NCI-H2029 treated with DMSO at 0.1 percent for 48 hours (cell line): ENCODE measurements around the gene TM4SF20.
A peak's percentile ranks its signal among the peaks of the same experiment; 100 is the strongest.
"Not testable (repeated sequence)": the region's sequence is repeated elsewhere in the genome, so short reads cannot be mapped to it uniquely, and the experiment has no call there.

Experiments used
- DNase-seq: peaks from one replicate; lab custom pipeline; 2025; lab: John Stamatoyannopoulos, UW

Gene TM4SF20

GRCh38 chr2:227367427-227367795 lies 11.7 kb downstream of the TM4SF20 start:
- DNase-seq, result no peak

DNA sequence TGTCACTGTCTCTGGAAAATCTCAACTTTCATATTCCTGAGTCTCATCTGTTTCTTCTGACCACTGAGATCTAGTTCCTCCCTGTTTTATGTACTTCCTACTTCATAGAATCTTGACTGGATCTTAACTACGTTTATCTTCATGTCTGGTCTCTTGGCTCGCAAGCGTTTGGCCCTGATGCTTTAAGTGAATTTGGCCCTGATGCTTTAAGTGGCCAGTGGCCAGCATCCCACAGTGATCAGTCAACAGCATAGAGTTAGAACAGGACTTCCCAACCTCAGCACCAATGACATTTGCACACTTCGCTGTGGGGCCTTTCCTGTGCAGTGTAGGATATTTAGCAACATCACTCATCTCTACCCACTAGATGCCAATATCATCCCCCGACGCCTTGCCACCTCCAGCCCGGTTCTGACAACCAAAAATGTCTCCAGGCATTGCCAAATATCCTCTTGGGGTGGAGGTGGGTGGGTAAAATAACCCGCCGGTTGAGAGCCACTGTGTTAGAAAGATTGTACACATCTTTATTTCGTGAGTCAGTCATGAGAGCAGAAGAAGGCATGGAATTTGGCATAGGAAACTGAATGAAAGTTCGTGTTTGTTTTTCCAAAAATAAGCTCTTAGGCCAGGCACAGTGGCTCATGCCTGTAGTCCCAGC lies 12.2 kb downstream of the TM4SF20 start:
- no peak for DNase-seq

GRCh38 chr2:227365833-227366232 lies 13.3 kb downstream of the TM4SF20 start:
- no peak for DNase-seq

DNA sequence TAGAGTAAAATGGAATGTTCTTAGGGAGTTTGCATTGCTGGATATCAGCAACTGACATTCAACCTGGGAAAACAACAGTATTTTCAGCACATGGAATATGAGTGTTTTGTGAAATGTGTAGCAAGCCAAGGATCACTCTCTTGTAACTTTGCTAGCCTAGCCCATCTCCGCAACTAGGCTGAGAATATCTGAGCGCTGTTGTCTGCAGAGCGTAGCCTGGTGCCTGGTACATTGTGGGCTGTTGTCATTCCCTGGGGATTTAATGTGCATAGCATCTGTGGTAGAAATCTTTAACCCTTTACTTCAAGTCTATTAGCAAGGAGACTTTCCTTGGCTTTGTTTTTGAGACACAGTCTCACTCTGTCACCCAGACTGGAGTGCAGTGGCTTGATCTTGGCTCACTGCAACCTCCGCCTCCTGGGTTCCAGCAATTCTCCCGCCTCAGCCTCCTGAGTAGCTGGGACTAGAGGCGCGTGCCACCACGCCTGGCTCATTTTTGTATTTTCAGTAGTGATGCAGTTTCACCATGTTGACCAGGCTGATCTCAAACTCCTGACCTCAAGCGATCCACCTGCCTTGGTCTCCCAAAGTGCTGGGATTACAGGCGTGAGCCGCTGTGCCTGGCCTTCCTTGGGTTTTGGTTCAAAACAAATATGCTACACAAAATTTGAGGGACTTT lies 14.4 kb downstream of the TM4SF20 start:
- not testable (repeated sequence) for DNase-seq

DNA sequence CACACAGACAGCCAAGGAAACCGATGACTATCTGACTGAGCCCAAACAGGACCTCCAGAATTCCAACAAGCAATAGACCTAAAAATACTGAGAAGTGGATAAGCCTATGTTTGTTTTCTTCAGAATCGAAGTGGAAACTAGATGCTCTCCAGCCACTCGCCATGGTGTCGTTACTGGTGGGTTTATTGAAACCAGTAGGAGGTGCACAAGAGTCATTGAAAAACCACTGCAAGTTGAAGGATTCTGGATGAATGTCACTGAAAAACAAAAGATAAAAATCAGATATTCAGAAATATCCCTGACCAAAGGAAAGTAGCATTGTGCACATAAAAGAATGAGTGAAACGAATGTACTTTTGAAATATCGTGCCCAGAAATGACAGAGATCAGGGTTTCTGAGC lies 15.3 kb downstream of the TM4SF20 start:
- no peak for DNase-seq

DNA sequence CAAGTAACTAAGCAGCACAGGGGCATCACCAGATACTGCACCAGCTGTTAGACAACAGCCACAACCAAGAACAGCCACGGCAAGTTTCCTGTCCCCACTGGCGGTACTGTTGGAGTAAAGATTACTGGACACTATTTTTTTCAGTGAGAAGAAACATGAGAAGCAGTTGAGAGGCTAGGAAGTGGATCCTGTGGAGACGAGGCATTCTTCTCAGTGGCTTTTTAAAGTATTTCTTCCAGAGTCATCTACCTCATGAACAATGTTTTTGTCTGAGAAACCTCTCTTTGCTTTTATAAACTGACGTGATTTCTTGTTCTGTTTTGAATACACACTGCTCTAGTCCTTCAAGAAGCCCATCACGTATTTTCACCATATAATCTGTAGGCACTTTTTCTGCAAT lies 18.8 kb downstream of the TM4SF20 start:
- no peak for DNase-seq

- DNase-seq, result no peak
Measured at GRCh38 chr2:227351639-227352038, 27.5 kb downstream of the TM4SF20 start.

GRCh38 chr2:227349989-227350612 lies 29.0 kb downstream of the TM4SF20 start:
- DNase-seq, result no peak

GRCh38 chr2:227348324-227348723 lies 30.8 kb downstream of the TM4SF20 start:
- no peak for DNase-seq

GRCh38 chr2:227347117-227347516 lies 32.0 kb downstream of the TM4SF20 start:
- DNase-seq, result no peak

GRCh38 chr2:227344231-227344630 lies 34.9 kb downstream of the TM4SF20 start:
- DNase-seq, result no peak

GRCh38 chr2:227341553-227341952 lies 37.6 kb downstream of the TM4SF20 start:
- DNase-seq, result no peak

GRCh38 chr2:227340106-227340505 lies 39.0 kb downstream of the TM4SF20 start:
- DNase-seq, result no peak

GRCh38 chr2:227339098-227339599 lies 40.0 kb downstream of the TM4SF20 start:
- DNase-seq, result no peak

DNA sequence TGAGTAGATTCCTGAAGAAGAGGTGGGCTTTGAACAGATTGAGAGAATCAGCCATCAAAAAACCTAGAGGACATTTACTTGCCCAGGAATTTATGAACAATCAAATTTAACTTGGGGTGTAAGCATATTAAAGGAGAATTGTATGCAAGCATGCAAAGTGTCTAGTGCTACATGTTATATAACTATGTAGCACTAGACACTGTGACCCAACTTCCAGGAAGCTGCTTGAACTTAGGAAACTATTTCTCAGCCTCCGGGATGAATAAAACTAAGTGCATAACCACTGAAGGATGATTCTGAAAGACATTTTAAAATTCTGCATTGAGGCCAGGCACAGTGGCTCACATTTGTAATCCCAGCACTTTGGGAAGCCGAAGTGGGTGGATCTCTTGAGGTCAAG lies 41.7 kb downstream of the TM4SF20 start:
- DNase-seq, result no peak

DNA sequence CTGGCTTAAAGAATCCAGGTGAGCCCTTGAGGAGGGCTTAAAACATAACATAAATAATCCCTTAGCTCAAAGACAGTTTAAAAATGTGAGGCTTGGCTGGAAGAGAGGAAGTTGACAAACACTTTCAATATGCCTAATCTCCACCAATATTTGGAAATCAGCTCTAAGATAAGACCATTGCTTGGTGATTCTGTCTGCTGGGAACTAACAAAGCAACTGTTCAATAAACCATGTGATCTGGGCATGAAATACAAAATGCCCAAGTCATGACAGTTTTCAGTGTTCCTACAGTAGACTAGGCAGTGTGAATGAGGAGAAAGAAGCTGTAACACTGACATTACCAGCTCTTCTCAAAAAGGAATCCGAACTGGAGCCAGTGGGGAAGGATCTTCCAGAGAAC lies 43.4 kb downstream of the TM4SF20 start:
- DNase-seq, result no peak

DNA sequence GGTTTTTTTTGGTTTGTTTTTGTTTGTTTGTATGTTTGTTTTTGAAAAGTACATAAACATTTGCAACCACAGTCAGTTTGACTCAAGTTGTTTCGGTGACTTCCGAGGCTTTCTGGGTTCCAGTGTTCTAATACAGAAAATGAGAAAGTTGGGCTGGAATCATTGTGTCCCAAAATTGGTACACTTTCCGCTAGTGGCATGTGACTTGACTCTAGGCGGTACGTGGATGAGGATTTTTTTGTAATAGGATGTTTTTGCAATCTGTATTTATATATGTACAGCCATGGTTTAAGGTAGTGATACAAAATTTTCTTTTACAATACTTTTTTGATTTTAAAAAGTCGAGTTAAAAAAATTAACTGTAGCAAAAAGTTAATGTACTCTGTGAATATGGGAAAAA lies 52.3 kb downstream of the TM4SF20 start:
- no peak for DNase-seq

DNA sequence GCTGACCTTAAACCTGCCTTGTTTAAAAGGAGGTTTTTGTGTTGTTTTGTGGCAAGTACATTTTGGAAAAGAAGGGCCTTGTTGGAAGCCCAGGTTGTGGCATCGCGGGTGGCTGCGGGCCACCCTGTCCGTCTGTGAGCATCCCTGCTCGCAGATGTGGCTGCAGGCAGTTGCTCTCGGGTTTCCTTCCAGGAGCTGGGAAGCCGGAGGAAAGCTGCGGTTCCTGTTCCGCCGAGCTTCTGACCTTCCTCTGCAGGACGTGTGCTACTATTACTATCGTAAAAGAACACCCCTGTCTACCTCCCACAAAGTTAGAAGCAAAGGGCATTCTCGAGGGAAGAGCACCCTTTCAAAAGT lies 53.3 kb downstream of the TM4SF20 start:
- DNase-seq, result no peak

DNA sequence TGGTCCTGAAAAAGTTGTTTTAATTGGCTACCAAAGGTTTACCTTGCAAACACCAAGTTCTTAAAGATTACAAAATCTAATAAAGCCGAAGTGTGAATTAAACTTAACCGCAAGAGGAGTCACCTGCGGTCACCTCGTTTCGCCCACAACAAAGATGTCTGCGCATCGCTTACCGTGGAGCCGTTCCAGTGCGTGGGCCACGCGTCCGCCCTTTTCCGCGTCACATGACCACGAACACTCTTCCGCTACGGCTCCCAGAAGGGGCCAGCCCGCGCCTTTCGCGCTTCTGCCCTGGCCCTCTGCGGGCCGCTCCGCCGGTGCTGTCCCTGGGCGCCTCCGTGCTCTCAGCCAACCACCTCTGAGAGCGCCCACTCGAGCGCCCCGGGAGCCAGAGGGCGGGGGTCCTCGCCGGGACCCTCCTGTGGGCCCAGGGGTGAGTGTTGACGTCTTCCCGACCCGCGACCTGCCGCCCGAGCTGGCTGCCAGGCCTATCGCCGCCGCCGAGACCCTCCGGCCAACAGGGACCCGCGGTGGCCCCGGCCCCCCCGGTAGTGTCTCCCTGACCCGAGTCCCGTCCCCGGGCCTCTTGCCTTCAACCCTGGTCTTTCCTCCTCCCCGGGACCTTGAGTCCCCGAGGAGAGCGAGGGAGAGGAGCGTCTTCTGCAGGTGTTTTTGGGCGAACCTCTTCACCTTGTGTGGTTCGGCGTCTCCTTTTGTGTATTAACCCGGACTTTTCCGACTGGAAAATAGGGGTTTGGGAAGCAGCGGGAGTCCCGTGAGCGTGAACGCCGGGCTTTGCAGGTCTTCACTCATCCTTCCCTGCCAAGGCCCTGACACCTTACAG lies 53.9 kb downstream of the TM4SF20 start, which contains the start of gene MFF:
TSS of gene MFF (plus strand) at position 257 of the 844 bp plus-strand sequence. CDS start 5,415 bp downstream, outside the sequence.
- peak; percentile 81 for DNase-seq

DNA sequence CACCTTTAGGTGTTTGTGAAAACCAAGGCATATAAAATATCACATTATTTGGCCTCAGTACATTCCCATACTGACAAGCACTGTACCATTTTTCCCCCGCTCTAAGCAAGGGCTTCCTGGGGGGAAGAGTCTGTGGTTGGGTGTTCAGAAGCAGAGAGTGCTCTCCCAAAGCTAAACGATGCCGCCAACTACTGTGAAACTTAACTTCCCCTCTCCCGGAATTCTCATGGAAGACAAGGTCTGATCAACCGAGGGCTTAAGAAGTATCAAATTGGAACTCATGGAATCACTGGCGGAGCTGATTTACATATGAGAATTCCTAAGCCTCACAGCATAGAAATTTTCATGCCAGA lies 54.5 kb downstream of the TM4SF20 start:
- DNase-seq, result peak; percentile 57

DNA sequence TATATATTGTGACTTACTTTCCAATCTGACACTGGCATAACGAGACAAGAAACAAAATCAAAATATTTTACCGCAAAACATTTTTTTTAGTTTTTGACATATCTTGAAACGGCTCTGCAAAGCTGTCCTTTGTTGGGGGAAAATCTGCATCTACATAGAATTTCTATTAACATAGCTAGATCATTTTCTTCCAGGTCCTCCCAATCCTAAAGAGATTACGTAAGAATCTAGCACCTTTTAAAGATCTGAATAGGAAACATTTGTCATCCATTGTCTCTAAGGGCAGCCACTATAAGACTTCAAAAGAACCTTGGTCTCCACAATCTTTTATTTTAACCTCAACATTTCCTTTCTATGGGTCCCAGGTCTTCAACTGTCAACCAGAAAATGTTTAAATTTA lies 55.3 kb downstream of the TM4SF20 start:
- no peak for DNase-seq

- DNase-seq, result no peak
Measured at GRCh38 chr2:227322530-227323205, 56.4 kb downstream of the TM4SF20 start.
